ELR (cell line): ENCODE data around the gene SFSWAP.
"Not testable (repeated sequence)": the region's sequence is repeated elsewhere in the genome, so short reads cannot be mapped to it uniquely, and the experiment has no call there.

Experiments
- DNase-seq: peaks from one replicate; pipeline ENCODE4 v3.0.0-alpha.2; 2015; ENCODE audit warnings: low read depth

The SFSWAP gene

GRCh38 chr12:131679816-131680215, 31.1 kb upstream of the SFSWAP start:
- DNase-seq: not testable (repeated sequence)

DNA sequence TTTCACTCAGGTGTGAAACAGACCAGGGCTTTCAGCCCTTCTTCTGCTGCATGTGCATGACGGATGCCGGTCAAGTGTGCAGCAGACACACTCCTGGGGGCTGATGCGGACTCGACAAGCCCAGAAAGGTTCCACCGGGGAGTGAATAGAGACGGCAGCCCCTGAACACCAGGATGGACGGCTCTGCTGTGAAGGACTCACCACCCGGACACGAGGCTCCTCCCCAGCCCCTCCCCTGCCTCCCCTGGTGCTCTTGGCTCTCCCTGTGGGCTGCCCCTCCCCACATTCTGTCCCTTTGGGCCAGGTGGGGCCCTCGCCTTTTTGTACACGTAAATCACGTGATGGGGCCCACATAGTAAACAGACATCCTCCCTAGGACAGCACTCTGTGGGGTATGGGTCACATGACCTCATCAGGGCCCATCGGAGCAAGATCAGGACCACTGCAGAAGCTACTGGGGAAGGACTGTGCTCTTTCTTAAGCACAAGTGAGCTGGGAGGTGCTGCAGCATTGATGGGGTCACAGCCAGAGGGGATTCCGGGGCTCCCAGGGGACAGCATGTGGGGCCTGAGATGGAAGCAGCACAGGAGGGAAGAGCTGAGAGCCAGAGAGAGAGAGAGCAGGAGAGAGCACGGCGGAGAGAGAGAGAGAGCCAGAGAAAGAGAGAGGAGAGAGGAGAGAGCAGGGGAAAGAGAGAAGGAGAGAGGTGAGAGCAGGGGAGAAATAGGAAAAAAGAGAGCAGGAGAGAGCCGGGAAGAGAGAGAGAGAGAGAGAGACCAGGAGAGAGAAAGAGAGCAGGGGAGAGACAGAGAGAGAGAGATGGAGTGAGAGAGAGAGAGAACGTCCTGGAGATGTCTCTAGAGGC, 30.3 kb upstream of the SFSWAP start:
- DNase-seq: not testable (repeated sequence)

- DNase-seq: no peak
Measured at GRCh38 chr12:131681257-131681620, 29.7 kb upstream of the SFSWAP start.

DNA sequence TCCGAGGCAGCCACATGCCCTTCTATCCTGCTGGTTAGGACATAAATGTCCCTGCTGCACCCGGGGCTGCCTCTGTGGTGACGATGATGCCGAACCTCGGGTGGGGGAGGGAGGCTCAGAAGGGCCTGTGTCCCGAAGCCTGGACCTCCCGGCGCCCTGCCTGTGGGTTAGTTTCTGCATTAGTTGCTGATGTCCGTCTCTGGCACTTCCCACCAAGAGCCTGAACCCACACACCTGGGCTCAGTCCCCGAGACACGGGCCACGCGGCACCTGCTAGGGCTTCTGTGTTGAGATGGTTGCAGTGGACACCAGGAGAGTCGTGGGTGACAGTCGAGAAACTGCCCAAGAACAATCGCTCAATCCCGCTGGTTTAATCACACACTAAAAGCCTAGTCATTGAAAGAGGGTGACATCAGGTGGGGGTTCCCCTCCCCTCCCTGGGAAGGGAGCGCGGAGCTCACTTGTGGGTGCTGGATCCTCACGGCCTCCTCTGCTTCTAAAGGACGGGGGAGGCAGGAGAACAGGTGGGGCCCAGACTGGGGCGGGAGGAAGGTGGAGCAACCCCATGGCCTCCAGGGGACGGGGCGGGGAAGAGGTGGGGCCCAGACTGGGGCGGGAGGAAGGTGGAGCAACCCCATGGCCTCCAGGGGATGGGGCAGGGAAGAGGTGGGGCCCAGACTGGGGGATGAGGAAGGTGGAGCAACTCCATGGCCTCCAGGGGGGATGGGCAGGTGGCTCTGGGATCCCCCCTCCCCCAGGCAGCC, 29.0 kb upstream of the SFSWAP start:
- not testable (repeated sequence) for DNase-seq

DNA sequence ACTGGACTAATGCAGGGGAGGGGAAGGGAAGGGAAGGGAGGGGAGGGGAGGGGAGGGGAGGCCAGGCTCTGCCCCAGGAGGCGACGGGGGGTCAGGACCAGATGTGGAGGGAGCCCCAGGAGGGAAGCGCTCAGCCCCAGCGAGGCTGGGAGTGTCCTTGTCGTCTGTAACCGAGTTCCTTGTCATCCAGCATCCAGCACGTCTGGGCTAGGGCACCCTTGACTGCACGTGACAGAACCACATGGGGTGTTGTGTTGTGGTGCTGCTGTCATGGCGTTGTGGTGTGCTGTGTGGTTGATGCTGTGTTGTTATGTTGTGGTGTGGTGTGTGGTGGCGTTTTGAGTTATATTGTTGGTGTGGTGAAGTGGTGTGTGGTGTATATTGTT, 28.4 kb upstream of the SFSWAP start:
- no peak for DNase-seq

- no peak for DNase-seq
Measured at GRCh38 chr12:131683266-131684014, 27.4 kb upstream of the SFSWAP start.

- DNase-seq: no peak
Measured at GRCh38 chr12:131684015-131684725, 26.7 kb upstream of the SFSWAP start.

DNA sequence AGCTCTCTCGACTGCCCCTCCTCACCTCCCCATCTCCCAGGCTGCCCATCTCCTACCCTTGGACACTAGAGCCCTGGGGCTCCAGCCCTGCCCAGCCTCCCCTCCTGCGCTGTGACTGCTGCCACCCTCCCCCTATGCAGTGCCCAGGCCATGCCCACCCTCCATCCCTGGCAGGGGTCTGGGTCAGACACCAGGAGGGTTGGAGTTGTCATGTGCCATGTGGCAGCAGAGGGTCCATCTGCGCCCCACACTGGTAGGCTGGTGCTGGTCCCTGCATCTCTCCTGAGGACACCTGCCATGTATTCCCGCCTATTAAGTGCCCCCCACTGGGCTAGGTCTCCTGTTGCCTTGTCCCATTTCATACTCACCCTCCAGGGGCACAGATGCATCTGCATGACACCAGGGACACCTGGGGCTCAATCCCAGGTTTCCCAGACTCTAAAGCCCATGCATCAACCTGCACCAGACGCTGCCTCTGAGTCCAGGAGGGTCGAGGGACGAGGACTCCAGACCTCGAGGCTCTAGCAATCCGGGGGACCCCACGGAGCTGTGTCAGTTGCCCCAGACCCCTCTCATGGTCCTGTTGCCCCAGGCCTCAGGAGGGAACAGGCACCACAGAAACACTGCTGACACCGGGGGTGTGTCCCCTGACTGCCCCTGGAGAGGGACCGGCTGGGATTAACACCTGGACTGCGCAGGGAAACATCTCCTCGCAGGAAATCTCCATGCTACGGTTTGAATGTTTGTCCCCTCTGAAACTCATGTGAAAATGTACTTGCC, 23.4 kb upstream of the SFSWAP start:
- no peak for DNase-seq

DNA sequence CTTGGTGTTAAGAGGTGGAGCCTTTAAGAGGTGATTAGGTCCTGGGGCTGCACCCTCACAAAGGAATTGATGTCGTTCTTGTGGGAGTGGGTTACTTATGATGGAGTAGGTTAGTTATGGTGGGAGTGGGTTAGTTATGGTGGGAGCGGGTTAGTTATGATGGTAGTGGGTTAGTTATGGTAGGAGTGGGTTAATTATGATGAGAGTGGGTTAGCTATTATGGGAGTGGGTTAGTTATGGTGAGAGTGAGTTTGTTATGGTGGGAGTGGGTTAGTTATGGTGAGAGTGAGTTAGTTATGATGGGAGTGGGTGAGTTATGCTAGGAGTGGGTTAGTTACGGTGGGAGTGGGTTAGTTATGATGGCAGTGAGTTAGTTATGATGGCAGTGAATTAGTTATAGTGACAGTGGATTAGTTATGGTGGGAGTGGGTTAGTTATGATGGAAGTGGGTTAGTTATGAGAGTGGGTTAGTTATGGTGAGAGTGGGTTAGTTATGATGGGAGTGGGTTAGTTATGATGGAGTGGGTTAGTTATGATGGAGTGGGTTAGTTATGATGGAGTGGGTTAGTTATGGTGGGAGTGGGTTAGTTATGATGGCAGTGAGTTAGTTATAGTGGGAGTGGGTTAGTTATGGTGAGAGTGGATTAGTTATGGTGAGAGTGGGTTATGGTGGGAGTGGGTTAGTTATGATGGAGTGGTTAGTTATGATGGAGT, 22.6 kb upstream of the SFSWAP start:
- DNase-seq: no peak

DNA sequence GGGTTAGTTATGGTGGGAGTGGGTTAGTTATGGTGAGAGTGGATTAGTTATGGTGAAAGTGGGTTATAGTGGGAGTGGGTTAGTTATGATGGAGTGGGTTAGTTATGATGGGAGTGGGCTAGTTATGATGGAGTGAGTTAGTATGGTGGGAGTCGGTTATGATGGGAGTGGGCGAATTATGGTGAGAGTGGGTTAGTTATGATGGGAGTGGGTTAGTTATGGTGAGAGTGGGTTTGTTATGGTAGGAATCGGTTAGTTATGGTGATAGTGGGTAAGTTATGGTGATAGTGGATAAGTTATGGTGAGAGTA, 22.1 kb upstream of the SFSWAP start:
- no peak for DNase-seq

DNA sequence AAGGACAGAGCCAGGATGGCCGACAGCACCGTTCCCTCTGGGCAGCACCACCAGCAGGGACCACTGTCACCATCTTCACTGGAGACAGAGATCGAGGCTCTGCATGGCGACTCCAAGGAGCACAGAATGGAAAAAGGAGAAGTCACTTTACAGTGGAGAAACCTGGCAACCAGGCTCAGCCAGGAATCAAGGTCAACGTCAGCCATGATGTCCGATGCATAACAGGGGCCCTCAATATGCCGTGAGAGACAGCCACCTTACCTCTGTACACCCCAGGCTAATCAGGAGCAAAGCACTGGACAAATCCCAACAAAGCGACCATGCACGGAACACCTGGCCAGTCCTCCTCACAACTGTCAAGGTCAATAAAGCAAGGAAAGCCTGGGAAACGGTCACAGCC, 20.6 kb upstream of the SFSWAP start:
- DNase-seq: no peak

DNA sequence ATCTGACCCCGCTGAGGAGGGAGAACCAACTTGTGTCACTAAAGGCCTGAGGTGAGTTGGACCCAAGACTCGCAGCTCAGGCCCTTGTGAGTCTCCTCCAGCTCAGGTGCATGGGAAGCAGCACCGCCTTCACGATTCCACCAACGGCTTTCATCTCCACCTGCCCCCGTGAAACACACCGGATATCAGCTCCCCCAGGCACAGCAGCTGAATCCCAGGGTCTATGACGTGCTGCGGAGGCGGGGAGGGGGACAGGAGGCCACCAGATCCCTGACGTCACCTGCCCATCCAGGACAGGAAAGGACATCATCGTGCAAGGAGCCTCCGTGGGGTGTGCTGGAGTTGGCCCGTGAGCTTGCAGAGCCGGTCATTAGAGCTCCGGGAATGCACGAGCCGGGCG, 18.5 kb upstream of the SFSWAP start:
- no peak for DNase-seq

GRCh38 chr12:131693149-131693548, 17.7 kb upstream of the SFSWAP start:
- DNase-seq: no peak

GRCh38 chr12:131694116-131694838, 16.6 kb upstream of the SFSWAP start:
- DNase-seq: no peak

- no peak for DNase-seq
Measured at GRCh38 chr12:131695968-131696367, 14.9 kb upstream of the SFSWAP start.

- no peak for DNase-seq
Measured at GRCh38 chr12:131698286-131698685, 12.6 kb upstream of the SFSWAP start.

GRCh38 chr12:131699434-131699833, 11.5 kb upstream of the SFSWAP start:
- peak; percentile 67 for DNase-seq

DNA sequence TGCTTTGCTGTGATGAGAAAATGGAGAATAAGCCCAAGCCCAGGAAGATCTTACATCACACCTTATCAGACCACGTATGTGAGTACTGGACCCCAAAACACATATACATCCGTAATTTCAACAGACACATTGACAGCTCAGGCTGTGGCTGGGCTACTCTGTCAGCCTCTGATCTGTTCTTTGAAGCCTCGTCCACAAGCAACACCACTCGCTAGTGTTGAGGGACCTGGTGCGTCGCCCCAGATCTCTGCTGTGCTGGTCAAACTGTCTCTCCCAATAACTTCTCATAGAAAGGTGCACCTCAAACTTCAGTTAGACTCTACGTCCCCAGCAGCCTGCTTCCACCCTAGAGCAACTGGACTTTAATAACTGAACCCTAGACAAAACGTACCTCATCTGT, 10.6 kb upstream of the SFSWAP start:
- no peak for DNase-seq

- no peak for DNase-seq
Measured at GRCh38 chr12:131701705-131702572, 9.0 kb upstream of the SFSWAP start.
